ENCODE data around the gene ECSIT. TPM values are rescaled to one million over a fixed set of nuclear protein-coding genes. Genes with fewer than 3 reads are reported as not detected.
"Not testable (repeated sequence)": the region's sequence is repeated elsewhere in the genome, so short reads cannot be mapped to it uniquely, and the experiment has no call there.

The ECSIT gene
- total RNA-seq, 1 donor from 2014 or later, result 42.1 TPM

DNA sequence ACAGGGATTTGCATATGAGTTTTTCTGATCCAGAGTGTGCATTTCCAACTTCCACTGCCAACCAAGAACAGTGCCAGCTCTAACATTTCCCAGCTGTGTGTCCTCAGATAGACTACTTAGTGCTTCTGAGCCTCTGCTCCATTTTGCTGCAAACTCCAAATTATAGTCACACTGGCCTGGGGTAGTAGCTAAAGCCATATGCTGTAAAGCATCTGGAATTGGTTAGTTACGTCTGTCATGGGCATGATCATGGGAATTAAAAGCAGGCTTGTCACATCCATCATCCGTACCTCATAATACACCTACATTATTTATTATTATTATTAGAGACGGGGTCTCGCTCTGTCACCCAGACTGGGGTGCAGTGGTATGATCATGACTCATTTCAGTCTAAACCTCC is 55.2 kb downstream of the ECSIT start:
- DNase-seq (ENCODE audit: extremely low spot score, unreplicated experiment), result no peak
- Mint-ChIP-seq H3K9me3 (no peaks in the 10 kb centered on the region), H3K4me3 (no peak overlapping the region), H3K27ac (no peak overlapping the region), H3K27me3 (peaks cover 34% of the 10 kb centered on the region), H3K4me1 (ENCODE audit: unreplicated experiment) (no peaks in the 10 kb centered on the region), H3K36me3 (no peaks in the 10 kb centered on the region)
- TF ChIP-seq, protein P1, sequence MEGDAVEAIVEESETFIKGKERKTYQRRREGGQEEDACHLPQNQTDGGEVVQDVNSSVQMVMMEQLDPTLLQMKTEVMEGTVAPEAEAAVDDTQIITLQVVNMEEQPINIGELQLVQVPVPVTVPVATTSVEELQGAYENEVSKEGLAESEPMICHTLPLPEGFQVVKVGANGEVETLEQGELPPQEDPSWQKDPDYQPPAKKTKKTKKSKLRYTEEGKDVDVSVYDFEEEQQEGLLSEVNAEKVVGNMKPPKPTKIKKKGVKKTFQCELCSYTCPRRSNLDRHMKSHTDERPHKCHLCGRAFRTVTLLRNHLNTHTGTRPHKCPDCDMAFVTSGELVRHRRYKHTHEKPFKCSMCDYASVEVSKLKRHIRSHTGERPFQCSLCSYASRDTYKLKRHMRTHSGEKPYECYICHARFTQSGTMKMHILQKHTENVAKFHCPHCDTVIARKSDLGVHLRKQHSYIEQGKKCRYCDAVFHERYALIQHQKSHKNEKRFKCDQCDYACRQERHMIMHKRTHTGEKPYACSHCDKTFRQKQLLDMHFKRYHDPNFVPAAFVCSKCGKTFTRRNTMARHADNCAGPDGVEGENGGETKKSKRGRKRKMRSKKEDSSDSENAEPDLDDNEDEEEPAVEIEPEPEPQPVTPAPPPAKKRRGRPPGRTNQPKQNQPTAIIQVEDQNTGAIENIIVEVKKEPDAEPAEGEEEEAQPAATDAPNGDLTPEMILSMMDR (conservative IDR thresholded peaks at IDR 0.05), result no peak

DNA sequence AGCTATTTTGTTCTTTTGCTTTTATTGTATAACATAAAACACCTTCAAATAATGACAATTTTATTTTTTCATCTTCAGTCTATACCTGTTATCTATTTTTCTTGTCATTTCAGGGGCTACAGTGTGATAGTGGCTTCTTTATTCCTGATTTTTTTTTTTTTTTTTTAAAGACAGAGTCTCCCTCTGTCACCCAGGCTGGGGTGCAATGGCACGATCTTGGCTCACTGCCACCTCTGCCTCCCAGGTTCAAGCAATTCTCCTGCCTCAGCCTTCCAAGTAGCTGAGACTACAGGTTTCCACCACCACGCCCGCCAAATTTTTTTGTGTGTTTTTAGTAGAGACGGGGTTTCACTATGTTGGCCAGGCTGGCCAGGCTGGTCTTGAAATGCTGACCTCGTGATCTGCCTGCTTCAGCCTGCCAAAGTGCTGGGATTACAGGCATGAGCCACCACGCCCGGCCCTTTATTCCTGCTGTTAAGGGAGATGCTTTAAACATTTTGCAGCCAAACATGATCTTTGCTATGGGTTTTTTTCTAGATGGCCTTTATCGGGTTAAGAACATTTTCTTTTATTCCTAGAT is 60.6 kb downstream of the ECSIT start:
- not testable (repeated sequence) for H3K27me3 Mint-ChIP-seq; H3K27ac Mint-ChIP-seq; H3K4me3 Mint-ChIP-seq; H3K9me3 Mint-ChIP-seq; DNase-seq (ENCODE audit: extremely low spot score, unreplicated experiment); H3K4me1 Mint-ChIP-seq (ENCODE audit: unreplicated experiment); H3K36me3 Mint-ChIP-seq

DNA sequence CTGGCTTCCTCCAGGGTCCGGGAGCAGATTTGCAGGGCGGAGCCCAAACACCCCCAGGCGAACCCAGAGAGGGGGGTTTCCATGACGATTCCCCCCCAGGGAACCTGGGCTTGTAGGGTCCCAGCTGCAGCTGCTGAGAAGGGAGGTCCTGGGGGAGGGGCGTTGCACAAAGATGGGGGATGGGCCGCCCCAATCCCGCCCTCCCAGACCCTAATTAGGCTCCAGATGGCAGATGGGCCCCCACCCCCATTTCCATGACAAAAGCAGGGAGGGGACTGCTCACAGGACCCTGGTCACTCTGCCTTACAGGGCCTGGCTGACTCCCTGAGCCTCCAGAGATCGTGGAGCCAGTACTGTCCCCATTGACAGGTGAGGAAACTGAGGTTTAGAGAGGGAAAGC is 63.3 kb downstream of the ECSIT start:
- no peak for DNase-seq (ENCODE audit: extremely low spot score, unreplicated experiment)
- Mint-ChIP-seq H3K27ac (no peak overlapping the region), H3K4me3 (no peak overlapping the region), H3K4me1 (ENCODE audit: unreplicated experiment) (no peaks in the 10 kb centered on the region), H3K36me3 (no peaks in the 10 kb centered on the region), H3K27me3 (peaks cover 3% of the 10 kb centered on the region), H3K9me3 (no peaks in the 10 kb centered on the region)
- TF ChIP-seq, protein P1 (conservative IDR thresholded peaks at IDR 0.05), result no peak

DNA sequence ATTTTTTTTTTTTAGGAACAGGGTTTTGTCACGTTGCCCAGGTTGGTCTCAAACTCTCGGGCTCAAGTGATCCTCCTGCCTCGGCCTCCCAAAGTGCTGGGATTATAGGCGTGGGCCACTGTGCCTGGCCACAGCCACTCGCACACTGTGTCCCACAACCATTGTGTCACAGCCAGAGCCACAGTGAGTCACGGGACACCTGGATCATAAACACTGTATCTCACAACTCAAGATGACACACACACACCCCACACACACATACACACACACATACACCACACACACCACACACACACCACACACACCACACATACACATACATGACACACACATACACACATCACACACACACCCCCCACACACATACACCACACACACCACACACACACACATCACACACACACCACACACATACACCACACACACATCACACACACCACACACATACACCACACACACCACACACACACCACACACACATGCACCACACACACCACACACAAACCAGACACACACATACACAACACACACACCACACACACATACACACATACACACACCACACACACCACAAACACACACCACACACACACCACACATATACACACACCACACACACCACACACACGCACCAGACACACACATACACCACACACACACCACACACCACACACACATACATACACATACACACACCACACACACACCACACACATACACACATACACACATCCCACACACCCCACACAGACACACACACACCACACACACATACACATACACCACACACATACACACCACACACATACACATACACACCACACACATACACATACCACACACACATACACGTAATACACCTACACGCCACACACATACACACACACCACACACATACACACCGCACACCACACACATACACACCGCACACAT is 64.3 kb downstream of the ECSIT start:
- no peaks in the 10 kb centered on the region for H3K9me3 Mint-ChIP-seq
- no peaks in the 10 kb centered on the region for H3K4me1 Mint-ChIP-seq (ENCODE audit: unreplicated experiment)
- TF ChIP-seq, protein P1 (conservative IDR thresholded peaks at IDR 0.05), result no peak
- H3K36me3 Mint-ChIP-seq, result no peaks in the 10 kb centered on the region
- peaks cover 3% of the 10 kb centered on the region for H3K27me3 Mint-ChIP-seq
- H3K4me3 Mint-ChIP-seq, result no peak overlapping the region
- no peak for DNase-seq (ENCODE audit: extremely low spot score, unreplicated experiment)
- H3K27ac Mint-ChIP-seq, result no peak overlapping the region

DNA sequence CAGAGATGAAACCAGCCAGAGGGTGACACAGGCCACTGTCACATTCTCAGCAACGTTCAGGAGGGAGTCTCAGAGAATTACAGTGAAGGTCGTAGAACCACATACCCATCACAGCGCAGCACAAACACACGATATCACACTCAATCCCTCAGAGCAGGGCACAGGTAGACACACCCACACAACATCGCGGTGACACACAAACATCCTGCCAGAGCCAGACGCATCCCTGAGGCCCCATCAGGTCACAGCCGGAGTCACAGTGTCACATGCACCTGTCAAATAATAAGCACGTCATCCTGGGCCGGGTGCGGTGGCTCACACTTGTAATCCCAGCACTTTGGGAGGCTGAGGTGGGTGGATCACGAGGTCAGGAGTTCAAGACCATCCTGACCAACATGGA is 65.5 kb downstream of the ECSIT start:
- TF ChIP-seq, protein P1 (conservative IDR thresholded peaks at IDR 0.05), result no peak
- H3K27ac Mint-ChIP-seq, result no peak overlapping the region
- no peaks in the 10 kb centered on the region for H3K4me1 Mint-ChIP-seq (ENCODE audit: unreplicated experiment)
- H3K36me3 Mint-ChIP-seq, result no peaks in the 10 kb centered on the region
- DNase-seq (ENCODE audit: extremely low spot score, unreplicated experiment), result no peak
- peaks cover 5% of the 10 kb centered on the region for H3K27me3 Mint-ChIP-seq
- no peaks in the 10 kb centered on the region for H3K9me3 Mint-ChIP-seq
- H3K4me3 Mint-ChIP-seq, result no peak overlapping the region

DNA sequence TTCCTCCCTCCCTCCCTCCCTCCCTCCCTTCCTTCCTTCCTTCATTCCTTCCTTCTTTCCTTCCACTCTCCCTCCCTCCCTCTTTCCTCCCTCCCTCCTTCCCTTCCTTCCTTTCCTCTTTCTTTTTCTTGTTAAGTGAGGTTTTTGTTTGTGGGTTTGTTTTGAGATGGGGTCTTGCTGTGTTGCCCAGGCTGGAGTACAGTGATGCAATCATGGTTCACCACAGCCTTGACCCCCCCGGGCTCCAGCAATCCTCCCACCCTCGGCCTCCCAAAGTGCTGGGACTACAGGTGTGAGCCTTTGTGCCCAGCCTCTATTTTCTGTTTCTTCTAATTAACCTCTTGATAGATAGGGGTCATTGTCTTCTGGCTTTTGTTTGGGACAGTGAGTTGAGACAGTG is 67.5 kb downstream of the ECSIT start:
- H3K27ac Mint-ChIP-seq, result no peak overlapping the region
- H3K9me3 Mint-ChIP-seq, result no peaks in the 10 kb centered on the region
- H3K36me3 Mint-ChIP-seq, result no peaks in the 10 kb centered on the region
- no peaks in the 10 kb centered on the region for H3K4me1 Mint-ChIP-seq (ENCODE audit: unreplicated experiment)
- H3K27me3 Mint-ChIP-seq, result peaks cover 3% of the 10 kb centered on the region
- DNase-seq (ENCODE audit: extremely low spot score, unreplicated experiment), result no peak
- no peak overlapping the region for H3K4me3 Mint-ChIP-seq
- TF ChIP-seq, protein P1 (conservative IDR thresholded peaks at IDR 0.05), result no peak
